Fibroblast of lung (primary cell): ENCODE results near the gene MAP2K6. TPM values are rescaled to one million over a fixed set of nuclear protein-coding genes. Genes with fewer than 3 reads are reported as not detected.

Experiments
- DNase-seq, 2 donors: peaks; one replicate each; pipeline versions ENCODE4 v3.0.0 to v3.0.0-alpha.2; 2010; ENCODE audit warnings: low read depth in 2 of 2
- H2AFZ ChIP-seq: 2 replicates; pipeline ENCODE4 v1.5.1; 2012; ENCODE audit warnings: low read length, control low read depth, inconsistent platforms
- H3K27ac ChIP-seq: 2 replicates; pipeline ENCODE4 v1.5.1; 2011; ENCODE audit warnings: low read length, control low read depth; ENCODE audit not compliant: insufficient read depth
- H3K27me3 ChIP-seq: 2 replicates; pipeline ENCODE4 v1.5.1; 2011; ENCODE audit warnings: mild to moderate bottlenecking, low read length; ENCODE audit not compliant: control insufficient read depth, insufficient read depth
- H3K36me3 ChIP-seq: 2 replicates; pipeline ENCODE4 v1.5.1; 2011; ENCODE audit warnings: low read length; ENCODE audit not compliant: control insufficient read depth, insufficient read depth
- H3K4me1 ChIP-seq: 2 replicates; pipeline ENCODE4 v1.5.1; 2011; ENCODE audit warnings: low read length; ENCODE audit not compliant: control insufficient read depth, insufficient read depth; ENCODE audit errors: extremely low read depth
- H3K4me2 ChIP-seq: 2 replicates; pipeline ENCODE4 v1.5.1; 2011; ENCODE audit warnings: low read length, control low read depth; ENCODE audit not compliant: insufficient read depth; ENCODE audit errors: extremely low read depth
- H3K4me3 ChIP-seq, 4 experiments: fragments of 200-600 bp in 1 of 4; sonication (generic) in 1 of 4; replicated peaks in 1 of 4; 2 replicates each; pipeline ENCODE4 v1.5.1; 2011 to 2016; ENCODE audit warnings: low read length in 4 of 4, low read depth in 3 of 4, mild to moderate bottlenecking in 3 of 4, control low read depth in 2 of 4, inconsistent platforms in 1 of 4, mixed read lengths in 1 of 4; ENCODE audit not compliant: insufficient read depth in 1 of 4; ENCODE audit errors: control extremely low read depth in 1 of 4
- H3K79me2 ChIP-seq: 2 replicates; pipeline ENCODE4 v1.5.1; 2012; ENCODE audit warnings: mild to moderate bottlenecking, low read length, inconsistent platforms; ENCODE audit not compliant: control insufficient read depth, insufficient read depth
- H3K9ac ChIP-seq: 2 replicates; pipeline ENCODE4 v1.5.1; 2011; ENCODE audit warnings: mild to moderate bottlenecking, low read length, control low read depth; ENCODE audit not compliant: insufficient read depth
- H3K9me3 ChIP-seq: 2 replicates; pipeline ENCODE4 v1.5.1; 2012; ENCODE audit warnings: low read depth, low read length; ENCODE audit not compliant: control insufficient read depth, insufficient read depth
- H4K20me1 ChIP-seq: 2 replicates; pipeline ENCODE4 v1.5.1; 2011; ENCODE audit warnings: low read length; ENCODE audit not compliant: control insufficient read depth, insufficient read depth; ENCODE audit errors: extremely low read depth
- EZH2 ChIP-seq: IDR thresholded peaks from 2 replicates; pipeline ENCODE4 v1.5.1; 2012; ENCODE audit warnings: low read length, control low read depth, mild to moderate bottlenecking; ENCODE audit errors: missing control alignments
- polyA plus RNA-seq, 2 donors: library from polyadenylated mRNA; depleted of rRNA in 1 of 2; stranded (reverse) in 1 of 2; unstranded in 1 of 2; fragments of >200 nt; gene quantifications; 2 replicates each; pipeline ENCODE4 v1.2.1, GENCODE V29; 2011 to 2012; ENCODE audit warnings: missing spikeins in 1 of 2
- total RNA-seq: library from RNA; depleted of rRNA; stranded (reverse); fragments of >200 nt; gene quantifications from 2 replicates; pipeline ENCODE4 v1.2.1, GENCODE V29; 2014
- TF ChIP-seq, protein P1 (sequence below), 2 donors: IDR thresholded peaks in 1 of 2; conservative IDR thresholded peaks in 1 of 2; 1 replicate in 1 of 2; 2 replicates in 1 of 2; pipeline ENCODE4 v1.5.1; 2011 to 2012; ENCODE audit warnings: low read length in 2 of 2, control low read depth in 1 of 2, inconsistent platforms in 1 of 2, low read depth in 1 of 2, mild to moderate bottlenecking in 1 of 2

The MAP2K6 gene
- total and polyA plus RNA-seq, 2 donors (not counting 1 experiment from before 2014, with no cell fraction given), result 2.7 to 39.5 TPM

DNA sequence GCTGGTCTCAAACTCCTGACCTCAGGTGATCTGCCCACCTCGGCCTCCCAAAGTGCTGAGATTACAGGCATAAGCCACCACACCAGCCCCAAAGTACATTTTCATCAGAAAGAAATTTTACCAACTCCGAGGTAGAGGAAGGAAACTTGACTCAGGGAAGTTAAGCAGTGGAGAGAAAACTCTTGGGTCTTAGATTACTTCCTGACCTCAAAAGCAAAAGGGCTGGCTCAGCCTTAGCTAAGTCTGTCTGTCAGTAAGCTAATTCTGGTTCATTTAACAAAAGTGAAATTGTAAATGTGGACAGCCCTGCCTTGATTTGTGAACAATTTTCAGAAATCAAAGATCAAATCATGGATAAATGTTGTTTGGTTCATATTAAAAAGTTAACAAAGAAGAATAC is 30.6 kb downstream of the MAP2K6 start:
- no peaks in the 10 kb centered on the region for H3K9me3 ChIP-seq
- DNase-seq, result no peak
- no peak overlapping the region for H3K4me3 ChIP-seq
- H3K36me3 ChIP-seq, result no peaks in the 10 kb centered on the region
- no peaks in the 10 kb centered on the region for H4K20me1 ChIP-seq
- H2AFZ ChIP-seq, result no peak overlapping the region
- no peak overlapping the region for H3K27ac ChIP-seq
- H3K79me2 ChIP-seq, result no peaks in the 10 kb centered on the region
- H3K4me2 ChIP-seq, result no peak overlapping the region
- H3K4me1 ChIP-seq, result no peaks in the 10 kb centered on the region
- H3K9ac ChIP-seq, result no peak overlapping the region
- TF ChIP-seq, protein P1, sequence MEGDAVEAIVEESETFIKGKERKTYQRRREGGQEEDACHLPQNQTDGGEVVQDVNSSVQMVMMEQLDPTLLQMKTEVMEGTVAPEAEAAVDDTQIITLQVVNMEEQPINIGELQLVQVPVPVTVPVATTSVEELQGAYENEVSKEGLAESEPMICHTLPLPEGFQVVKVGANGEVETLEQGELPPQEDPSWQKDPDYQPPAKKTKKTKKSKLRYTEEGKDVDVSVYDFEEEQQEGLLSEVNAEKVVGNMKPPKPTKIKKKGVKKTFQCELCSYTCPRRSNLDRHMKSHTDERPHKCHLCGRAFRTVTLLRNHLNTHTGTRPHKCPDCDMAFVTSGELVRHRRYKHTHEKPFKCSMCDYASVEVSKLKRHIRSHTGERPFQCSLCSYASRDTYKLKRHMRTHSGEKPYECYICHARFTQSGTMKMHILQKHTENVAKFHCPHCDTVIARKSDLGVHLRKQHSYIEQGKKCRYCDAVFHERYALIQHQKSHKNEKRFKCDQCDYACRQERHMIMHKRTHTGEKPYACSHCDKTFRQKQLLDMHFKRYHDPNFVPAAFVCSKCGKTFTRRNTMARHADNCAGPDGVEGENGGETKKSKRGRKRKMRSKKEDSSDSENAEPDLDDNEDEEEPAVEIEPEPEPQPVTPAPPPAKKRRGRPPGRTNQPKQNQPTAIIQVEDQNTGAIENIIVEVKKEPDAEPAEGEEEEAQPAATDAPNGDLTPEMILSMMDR (conservative IDR thresholded peaks at IDR 0.05 in 1 of 2, IDR thresholded peaks at IDR 0.05 in 1 of 2; ENCODE audit: low read depth in 1 of 2, low read length in 2 of 2), result no peak
- no peak for TF ChIP-seq EZH2
- no peaks in the 10 kb centered on the region for H3K27me3 ChIP-seq

DNA sequence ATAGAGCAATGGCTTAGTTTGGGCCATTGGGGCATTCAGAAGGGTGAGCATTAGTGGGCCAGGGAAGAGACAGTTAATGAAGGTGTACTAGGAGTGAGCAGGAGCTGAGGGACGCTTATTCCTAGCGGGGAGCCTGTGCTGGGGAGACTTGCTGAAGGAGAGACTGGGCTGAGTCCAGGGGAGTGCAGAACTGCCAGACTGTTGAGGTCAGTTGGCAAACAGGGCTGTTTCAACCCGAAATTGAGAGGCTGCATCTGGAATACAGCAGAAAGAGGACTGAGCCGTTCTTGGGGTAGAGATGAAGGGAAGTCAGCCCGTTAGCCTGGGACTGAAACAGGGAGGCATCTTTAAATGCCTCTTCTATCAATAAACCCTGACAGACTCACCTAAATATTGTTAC is 33.2 kb downstream of the MAP2K6 start:
- no peaks in the 10 kb centered on the region for H3K9me3 ChIP-seq
- H3K4me3 ChIP-seq, result no peak overlapping the region
- no peaks in the 10 kb centered on the region for H3K27me3 ChIP-seq
- no peak overlapping the region for H2AFZ ChIP-seq
- no peak overlapping the region for H3K9ac ChIP-seq
- H3K36me3 ChIP-seq, result no peaks in the 10 kb centered on the region
- H3K4me1 ChIP-seq, result no peaks in the 10 kb centered on the region
- H3K79me2 ChIP-seq, result no peaks in the 10 kb centered on the region
- DNase-seq, result peak in 1 of 2 donors; percentile 30
- H3K4me2 ChIP-seq, result no peak overlapping the region
- no peak overlapping the region for H3K27ac ChIP-seq
- no peaks in the 10 kb centered on the region for H4K20me1 ChIP-seq
- TF ChIP-seq, protein P1 (conservative IDR thresholded peaks at IDR 0.05 in 1 of 2, IDR thresholded peaks at IDR 0.05 in 1 of 2; ENCODE audit: low read depth in 1 of 2, low read length in 2 of 2), result no peak
- TF ChIP-seq EZH2, result no peak

- no peak overlapping the region for H3K9ac ChIP-seq
- H4K20me1 ChIP-seq, result no peaks in the 10 kb centered on the region
- H2AFZ ChIP-seq, result no peak overlapping the region
- no peaks in the 10 kb centered on the region for H3K4me1 ChIP-seq
- no peak overlapping the region for H3K4me3 ChIP-seq
- H3K27ac ChIP-seq, result no peak overlapping the region
- no peaks in the 10 kb centered on the region for H3K27me3 ChIP-seq
- no peak for TF ChIP-seq EZH2
- TF ChIP-seq, protein P1 (conservative IDR thresholded peaks at IDR 0.05 in 1 of 2, IDR thresholded peaks at IDR 0.05 in 1 of 2; ENCODE audit: low read depth in 1 of 2, low read length in 2 of 2), result no peak
- no peaks in the 10 kb centered on the region for H3K36me3 ChIP-seq
- peak in 1 of 2 donors; percentile 33 for DNase-seq
- no peak overlapping the region for H3K4me2 ChIP-seq
- H3K9me3 ChIP-seq, result no peaks in the 10 kb centered on the region
- H3K79me2 ChIP-seq, result no peaks in the 10 kb centered on the region
These were observed 34.1 kb downstream of the MAP2K6 start for GRCh38 chr17:69448431-69449102.
